GM12878 (cell line): ENCODE measurements around the gene DTD1. TPM values are rescaled to one million over a fixed set of nuclear protein-coding genes. Genes with fewer than 3 reads are reported as not detected.

Experiments
- ATAC-seq: fragments of 200-7000 bp; cut with Tn5 transposase; 3 replicates; pipeline ENCODE4 v1.9.1; 2020; ENCODE audit warnings: mild to moderate bottlenecking, moderate library complexity
- BruUV-seq: library from RNA; stranded (reverse); fragments of 400-500 nt; replicated peaks from 2 replicates; lab custom pipeline; 2021; lab: Mats Ljungman, UMichigan
- CTCF ChIA-PET: fragments of 300-600 bp; sonication (Branson Sonifier 250); formaldehyde crosslinking; extraction: SDS; loops from one replicate; lab custom pipeline; 2021; ENCODE audit warnings: inconsistent platforms; lab: Yijun Ruan, JAX
- POLR2A ChIA-PET: fragments of 350-600 bp; formaldehyde crosslinking; extraction: SDS; loops from one replicate; lab custom pipeline; 2021; ENCODE audit warnings: inconsistent platforms; lab: Charles Lee
- RAD21 ChIA-PET: fragments of 300-600 bp; sonication (Branson Sonifier 250); formaldehyde crosslinking; loops from one replicate; lab custom pipeline; 2023; ENCODE audit warnings: antibody characterized with exemption; ENCODE audit not compliant: unreplicated experiment; lab: Charles Lee
- SMC1A ChIA-PET: fragments of 300-600 bp; sonication (Branson Sonifier 250); formaldehyde crosslinking; loops from one replicate; lab custom pipeline; 2023; ENCODE audit not compliant: unreplicated experiment, uncharacterized antibody; lab: Charles Lee
- DNase-seq: peaks from one replicate; pipeline ENCODE4 v3.0.0-alpha.2; 2011; ENCODE audit warnings: low read depth, low spot score
- FAIRE-seq: peaks from 3 replicates; lab custom pipeline; 2011; peaks lifted over from hg19 to GRCh38; lab: Jason Lieb, UNC
- H2AFZ ChIP-seq: 2 replicates; pipeline ENCODE4 v1.6.0; 2011; ENCODE audit warnings: low read depth, low read length, control low read depth; ENCODE audit not compliant: control insufficient read depth
- H3K27ac ChIP-seq: 2 replicates; pipeline ENCODE4 v1.5.1; 2011; ENCODE audit warnings: control low read depth; ENCODE audit not compliant: control insufficient read depth, insufficient read depth
- H3K27me3 ChIP-seq, 2 experiments: replicated peaks in 1 of 2; 2 replicates each; pipeline versions ENCODE4 v1.6.0 to v1.6.1; 2011; ENCODE audit warnings: low read length in 1 of 2; ENCODE audit not compliant: control insufficient read depth in 2 of 2, insufficient read depth in 2 of 2
- H3K36me3 ChIP-seq, 2 experiments: 2 replicates each; pipeline ENCODE4 v1.5.1; 2011; ENCODE audit warnings: low read length in 1 of 2; ENCODE audit not compliant: control insufficient read depth in 2 of 2, insufficient read depth in 2 of 2
- H3K4me1 ChIP-seq: 2 replicates; pipeline ENCODE4 v1.6.1; 2011; ENCODE audit warnings: mild to moderate bottlenecking, low read length, moderate library complexity, mixed read lengths; ENCODE audit not compliant: control insufficient read depth, insufficient read depth
- H3K4me2 ChIP-seq: 2 replicates; pipeline ENCODE4 v1.6.0; 2011; ENCODE audit warnings: control low read depth; ENCODE audit not compliant: control insufficient read depth, insufficient read depth
- H3K4me3 ChIP-seq: fragments of 200-600 bp; sonication (generic); 2 replicates; pipeline ENCODE4 v1.5.1; 2016
- H3K79me2 ChIP-seq: 2 replicates; pipeline ENCODE4 v1.6.0; 2011; ENCODE audit warnings: low read length; ENCODE audit not compliant: control insufficient read depth, insufficient read depth
- H3K9ac ChIP-seq: 2 replicates; pipeline ENCODE4 v1.8.0; 2011; ENCODE audit warnings: low read length, control low read depth, mixed read lengths; ENCODE audit not compliant: control insufficient read depth, insufficient read depth
- H3K9me3 ChIP-seq: replicated peaks from 3 replicates; pipeline ENCODE4 v1.5.1; 2011; ENCODE audit warnings: mild to moderate bottlenecking, low read length; ENCODE audit not compliant: control insufficient read depth, insufficient read depth
- H4K20me1 ChIP-seq: 2 replicates; pipeline ENCODE4 v1.6.0; 2011; ENCODE audit not compliant: control insufficient read depth, insufficient read depth
- BRCA1 ChIP-seq: IDR thresholded peaks from 2 replicates; pipeline ENCODE4 v1.6.1; 2011; ENCODE audit warnings: low read depth, low read length, improper control_type of control experiment
- CBX3 ChIP-seq: fragments of 200-600 bp; sonication (generic); IDR thresholded peaks from 2 replicates; pipeline ENCODE4 v1.6.1; 2016; ENCODE audit warnings: low read depth, borderline replicate concordance
- CEBPB ChIP-seq, 2 experiments: fragments of 150-350 bp in 1 of 2; IDR thresholded peaks; 2 replicates each; pipeline ENCODE4 v1.6.1; 2012 to 2014; ENCODE audit warnings: low read depth in 2 of 2, low read length in 2 of 2, borderline replicate concordance in 1 of 2, inconsistent platforms in 1 of 2
- JUND ChIP-seq: IDR thresholded peaks from 2 replicates; pipeline ENCODE4 v1.6.1; 2012; ENCODE audit warnings: low read depth, mild to moderate bottlenecking, low read length, improper control_type of control experiment, moderate library complexity
- KAT2A ChIP-seq: conservative IDR thresholded peaks from 2 replicates; pipeline ENCODE4 v1.6.1; 2011; ENCODE audit warnings: low read depth, low read length; ENCODE audit not compliant: control insufficient read depth
- NFXL1 ChIP-seq: fragments of 450-650 bp; IDR thresholded peaks from 2 replicates; pipeline ENCODE4 v1.6.1; 2017; ENCODE audit warnings: antibody characterized with exemption, mild to moderate bottlenecking, borderline replicate concordance
- NFYA ChIP-seq: IDR thresholded peaks from 2 replicates; pipeline ENCODE4 v1.6.1; 2011; ENCODE audit warnings: low read depth, mild to moderate bottlenecking, low read length, improper control_type of control experiment, borderline replicate concordance
- NRF1 ChIP-seq: conservative IDR thresholded peaks from 2 replicates; pipeline ENCODE4 v1.6.1; 2011; ENCODE audit warnings: mild to moderate bottlenecking, low read depth, low read length, improper control_type of control experiment
- PAX5 ChIP-seq: IDR thresholded peaks from 2 replicates; pipeline ENCODE4 v1.6.1; 2011; ENCODE audit warnings: low read depth, low read length, borderline replicate concordance
- PAX8 ChIP-seq: fragments of 450-650 bp; IDR thresholded peaks from 2 replicates; pipeline ENCODE4 v1.6.1; 2017; ENCODE audit warnings: mild to moderate bottlenecking, moderate library complexity
- POU2F2 ChIP-seq: IDR thresholded peaks from 3 replicates; pipeline ENCODE4 v1.6.1; 2011; ENCODE audit warnings: low read depth, mild to moderate bottlenecking, low read length, borderline replicate concordance
- RELA ChIP-seq: fragments of 450-650 bp; IDR thresholded peaks from 2 replicates; pipeline ENCODE4 v1.8.0; 2014; ENCODE audit warnings: borderline replicate concordance; ENCODE audit not compliant: partially characterized antibody
- SKIL ChIP-seq: fragments of 450-650 bp; IDR thresholded peaks from 2 replicates; pipeline ENCODE4 v1.6.1; 2017; ENCODE audit warnings: mild to moderate bottlenecking, low read depth, inconsistent platforms; ENCODE audit not compliant: poor library complexity, severe bottlenecking
- SP1 ChIP-seq: IDR thresholded peaks from one replicate; pipeline ENCODE4 v1.6.1; 2011; ENCODE audit warnings: low read depth, low read length
- SPI1 ChIP-seq: IDR thresholded peaks from 2 replicates; pipeline ENCODE4 v1.6.1; 2011; ENCODE audit warnings: low read depth, mild to moderate bottlenecking, low read length, moderate library complexity, borderline replicate concordance; ENCODE audit not compliant: insufficient read depth
- TCF12 ChIP-seq: IDR thresholded peaks from 2 replicates; pipeline ENCODE4 v1.6.1; 2011; ENCODE audit warnings: low read depth, mild to moderate bottlenecking, low read length
- ZNF207 ChIP-seq: fragments of 450-650 bp; IDR thresholded peaks from 2 replicates; pipeline ENCODE4 v1.6.1; 2014; ENCODE audit warnings: antibody characterized with exemption, mild to moderate bottlenecking, borderline replicate concordance
- ZNF384 ChIP-seq: IDR thresholded peaks from 2 replicates; pipeline ENCODE4 v1.6.1; 2012; ENCODE audit warnings: low read depth, mild to moderate bottlenecking, low read length, improper control_type of control experiment, borderline replicate concordance
- ZZZ3 ChIP-seq: IDR thresholded peaks from 2 replicates; pipeline ENCODE4 v1.6.1; 2011; ENCODE audit warnings: low read depth; ENCODE audit not compliant: control insufficient read depth, insufficient read length
- WGBS: methylation state at CpG from one replicate; pipeline ENCODE4 v1.1.6; 2016; ENCODE audit warnings: low lambda C conversion rate; ENCODE audit not compliant: insufficient replicate concordance, insufficient coverage; ENCODE audit errors: missing lambda C conversion rate; 5-methylcytosine and 5-hydroxymethylcytosine counted together
- in situ Hi-C: fragments of 300-500 bp; cut with MboI; formaldehyde crosslinking; loops from 9 replicates; pipeline ENCODE4 v1.14.3; 2018; ENCODE audit warnings: mixed read lengths
- intact Hi-C: fragments of 100-400 bp; cut with micrococcal nuclease; formaldehyde crosslinking; loops from one replicate; pipeline ENCODE4 v1.14.2; 2022; ENCODE audit not compliant: unreplicated experiment
- polyA plus RNA-seq, 11 experiments: library from polyadenylated mRNA; depleted of rRNA in 4 of 11; unstranded in 6 of 11; stranded (reverse) in 5 of 11; fragments of >200 nt; fragmentation: Nextera tagmentation in 4 of 11; fragmentation: Illumina TruSeq in 1 of 11; extraction: Ambion mirVana in 4 of 11; extraction: Trizol in 1 of 11; gene quantifications; 1 replicate in 1 of 11; 2 replicates in 10 of 11; pipeline versions ENCODE4 v1.2.1 to v1.2.3, GENCODE V29; 2011 to 2016; ENCODE audit warnings: inconsistent platforms in 2 of 11, missing spikeins in 2 of 11, low read depth in 1 of 11
- total RNA-seq, 4 experiments: library from RNA; depleted of rRNA in 3 of 4; stranded (reverse); fragments of >200 nt in 3 of 4; fragmentation: Illumina TruSeq in 1 of 4; extraction: Trizol in 1 of 4; gene quantifications; 2 replicates each; pipeline versions ENCODE4 v1.2.1 to v1.2.3, GENCODE V29; 2013 to 2021
- TF ChIP-seq, protein P1 (sequence below): IDR thresholded peaks from 2 replicates; pipeline ENCODE4 v1.6.1; 2012; ENCODE audit warnings: low read length, inconsistent platforms

Gene DTD1
- total and polyA plus RNA-seq, 10 of the 15 experiments (the other 5 are each of a cell fraction or from before 2014, with no cell fraction given) = 24.3 to 99.8 (median 63.3) TPM

GRCh38 chr20:18611492-18611891, 23.6 kb downstream of the DTD1 start (continued):
- no peak for TF ChIP-seq PAX8
- TF ChIP-seq, protein P1, sequence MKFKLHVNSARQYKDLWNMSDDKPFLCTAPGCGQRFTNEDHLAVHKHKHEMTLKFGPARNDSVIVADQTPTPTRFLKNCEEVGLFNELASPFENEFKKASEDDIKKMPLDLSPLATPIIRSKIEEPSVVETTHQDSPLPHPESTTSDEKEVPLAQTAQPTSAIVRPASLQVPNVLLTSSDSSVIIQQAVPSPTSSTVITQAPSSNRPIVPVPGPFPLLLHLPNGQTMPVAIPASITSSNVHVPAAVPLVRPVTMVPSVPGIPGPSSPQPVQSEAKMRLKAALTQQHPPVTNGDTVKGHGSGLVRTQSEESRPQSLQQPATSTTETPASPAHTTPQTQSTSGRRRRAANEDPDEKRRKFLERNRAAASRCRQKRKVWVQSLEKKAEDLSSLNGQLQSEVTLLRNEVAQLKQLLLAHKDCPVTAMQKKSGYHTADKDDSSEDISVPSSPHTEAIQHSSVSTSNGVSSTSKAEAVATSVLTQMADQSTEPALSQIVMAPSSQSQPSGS = no peak
- no peak for TF ChIP-seq NFYA
- no peak for TF ChIP-seq POU2F2
- TF ChIP-seq JUND = no peak
- no peak for TF ChIP-seq RELA

GRCh38 chr20:18613553-18613952, 25.7 kb downstream of the DTD1 start:
- Histone ChIP-seq H3K4me2 (no peak overlapping the region), H3K9me3 (no peaks in the 10 kb centered on the region; the same call in 2 of the 3 replicates), H3K4me3 (no peak overlapping the region), H2AFZ (no peak overlapping the region), H3K9ac (no peak overlapping the region), H3K4me1 (no peaks in the 10 kb centered on the region), H3K27ac (no peak overlapping the region), H3K36me3 (peaks cover 0 to 1% of the 10 kb centered on the region in 2 experiments; a peak in 2 of 4 replicates), H4K20me1 (no peaks in the 10 kb centered on the region), H3K79me2 (no peaks in the 10 kb centered on the region), H3K27me3 (no peaks in the 10 kb centered on the region)
- no peak for FAIRE-seq
- ChIA-PET CTCF (interaction anchor here (0.6 kb wide), 2 partner anchors 161 to 526 kb away, joined by 3 read pairs; no protein-coding TSS in a partner anchor), POLR2A (no interaction called here), SMC1A (interaction anchor here (0.6 kb wide), 1 partner anchor 1432 kb away, joined by 3 read pairs; no protein-coding TSS in a partner anchor), RAD21 (no interaction called here)
- TF ChIP-seq SP1 = no peak
- TF ChIP-seq NFYA = no peak
- no peak for TF ChIP-seq TCF12
- no peak for TF ChIP-seq CEBPB (IDR thresholded peaks at IDR 0.05; ENCODE audit: borderline replicate concordance in 1 of 2, low read depth in 2 of 2, low read length in 2 of 2)
- no peak for TF ChIP-seq CBX3
- TF ChIP-seq ZZZ3 = no peak
- TF ChIP-seq ZNF207 = no peak
- no peak for TF ChIP-seq KAT2A
- no peak for TF ChIP-seq SPI1
- TF ChIP-seq NFXL1 = no peak
- no peak for TF ChIP-seq SKIL
- TF ChIP-seq NRF1 = no peak
- TF ChIP-seq BRCA1 = no peak
- no peak for TF ChIP-seq PAX5
- no peak for TF ChIP-seq ZNF384
- 95% methylated on average over 2 of the region's 2 CpGs for WGBS
- in situ Hi-C loops (no loop called here), intact Hi-C loops (no loop called here)
- ATAC-seq = no peak
- no TSS peak for BruUV-seq
- no peak for DNase-seq
